Cortex of kidney (tissue), 1 donor: Measurements from ENCODE around the gene TTLL11.

Source experiments
- DNase-seq: peaks from one replicate; lab custom pipeline; 2025; lab: John Stamatoyannopoulos, UW

TTLL11 gene

GRCh38 chr9:121974421-121974820 lies 118.7 kb downstream of the TTLL11 start:
- no peak for DNase-seq

GRCh38 chr9:121972501-121972981 lies 120.6 kb downstream of the TTLL11 start:
- no peak for DNase-seq

GRCh38 chr9:121968056-121968455 lies 125.1 kb downstream of the TTLL11 start:
- no peak for DNase-seq

- DNase-seq: no peak
Measured at GRCh38 chr9:121966706-121967105, 126.4 kb downstream of the TTLL11 start.

- DNase-seq: no peak
Measured at GRCh38 chr9:121963528-121963995, 129.5 kb downstream of the TTLL11 start.

DNA sequence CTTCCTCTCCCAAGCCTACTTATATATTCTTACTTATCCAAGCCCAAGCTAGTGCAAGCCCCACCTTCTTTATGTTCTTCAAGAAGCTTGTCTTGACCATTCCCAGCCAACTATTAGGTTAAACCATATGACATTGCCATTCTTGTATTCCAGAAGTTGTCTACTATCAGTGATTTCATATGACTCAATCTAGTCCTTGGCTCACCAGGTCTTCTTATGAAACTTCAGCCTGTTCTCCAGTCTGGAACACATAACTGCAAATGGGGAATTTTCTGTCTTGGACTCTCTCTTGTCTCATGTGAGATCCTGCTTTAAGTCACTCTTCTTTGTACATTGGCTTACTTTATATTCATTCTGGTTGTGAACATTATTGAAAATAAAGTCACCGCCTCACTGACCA lies 130.7 kb downstream of the TTLL11 start:
- DNase-seq: no peak

DNA sequence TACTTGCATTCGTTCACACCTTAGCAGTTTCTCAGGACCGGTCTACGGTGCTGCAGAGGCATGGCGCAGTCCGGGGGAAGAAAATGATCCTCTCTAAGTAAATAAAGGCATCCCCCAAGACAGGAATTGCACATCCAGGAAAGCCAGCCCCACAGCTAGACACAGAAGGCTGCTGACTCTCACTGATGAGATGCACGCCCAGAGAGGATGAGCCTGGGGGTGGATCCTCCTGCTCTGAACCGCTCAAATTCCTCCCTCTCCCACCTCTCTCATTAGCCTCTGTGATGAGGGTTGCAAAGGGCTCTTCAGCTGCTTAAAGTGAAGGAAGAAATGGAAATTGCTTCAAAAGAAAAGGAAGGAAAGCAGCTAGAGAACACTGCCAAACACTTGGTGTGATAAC lies 132.4 kb downstream of the TTLL11 start:
- no peak for DNase-seq

GRCh38 chr9:121958530-121958929 lies 134.6 kb downstream of the TTLL11 start:
- no peak for DNase-seq

DNA sequence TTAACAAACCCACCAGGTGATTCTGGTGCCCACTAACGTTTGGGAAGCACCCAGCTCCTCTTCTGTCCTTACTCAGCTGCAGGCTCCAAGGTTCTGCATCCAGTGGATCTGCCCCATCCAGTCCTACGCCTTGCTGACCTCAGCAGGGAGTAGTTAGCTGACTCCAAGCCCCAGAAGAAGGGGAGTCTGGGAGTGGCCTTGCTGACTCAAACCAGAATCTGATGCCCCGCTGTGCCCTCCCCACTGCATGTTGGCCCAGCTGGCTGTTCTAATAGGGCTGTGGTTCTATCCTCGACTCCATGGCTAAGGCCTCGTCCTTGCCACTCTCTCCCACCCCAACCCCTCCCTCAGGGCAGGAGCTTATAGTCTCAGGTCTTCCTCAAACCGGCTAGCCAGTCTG lies 136.3 kb downstream of the TTLL11 start:
- no peak for DNase-seq

GRCh38 chr9:121955649-121956048 lies 137.5 kb downstream of the TTLL11 start:
- no peak for DNase-seq

DNA sequence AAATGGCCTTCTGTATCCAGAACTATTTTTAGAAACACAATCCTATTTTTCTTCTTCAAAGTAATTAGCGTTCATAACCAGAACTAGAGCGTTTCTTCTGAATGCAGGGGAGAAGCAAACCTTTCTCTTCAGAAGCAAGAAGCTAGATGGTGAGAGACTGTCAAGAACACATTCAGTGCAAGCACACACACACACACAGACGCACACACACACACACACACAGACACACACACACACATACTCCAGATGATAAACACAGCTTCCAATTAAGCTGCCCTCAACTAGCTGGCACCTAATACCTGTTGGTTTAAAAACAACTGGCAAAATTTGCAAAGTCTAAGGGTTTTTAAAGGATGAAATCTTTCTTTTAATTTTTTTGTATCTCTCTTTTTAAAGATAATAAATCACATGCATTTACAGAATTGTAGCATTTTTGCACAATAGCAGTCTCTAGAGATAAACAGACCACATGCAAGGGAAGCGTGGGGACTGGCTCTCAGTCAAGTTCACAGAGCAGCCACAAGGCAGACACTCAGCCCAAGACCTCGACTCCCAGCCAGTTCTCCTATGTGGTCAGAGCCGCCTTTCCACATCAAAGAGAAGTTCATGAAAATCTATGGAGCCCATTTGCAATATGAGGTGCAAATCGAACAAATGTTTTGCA lies 138.5 kb downstream of the TTLL11 start:
- DNase-seq: no peak

DNA sequence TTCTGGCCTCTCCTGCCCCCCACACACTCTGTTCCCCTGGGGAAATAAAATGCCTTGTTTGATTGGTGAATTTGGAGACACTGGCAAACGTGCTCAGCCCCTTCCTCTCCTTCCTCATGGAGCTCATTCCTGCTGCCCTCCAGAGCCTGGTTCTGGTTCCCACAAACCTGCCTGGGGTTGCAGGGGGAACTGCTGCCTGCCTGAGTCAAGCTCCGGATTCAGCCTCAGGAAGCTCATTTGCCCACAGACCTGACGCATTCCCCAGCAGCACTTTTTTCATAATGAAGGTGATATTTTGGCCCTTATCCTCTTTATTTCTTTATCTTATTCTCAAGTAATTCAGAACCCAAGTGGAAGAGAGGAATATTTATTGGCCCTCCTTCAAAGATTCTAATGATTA lies 140.5 kb downstream of the TTLL11 start:
- DNase-seq: no peak

- no peak for DNase-seq
Measured at GRCh38 chr9:121950866-121951265, 142.2 kb downstream of the TTLL11 start.

GRCh38 chr9:121950441-121950840 lies 142.7 kb downstream of the TTLL11 start:
- no peak for DNase-seq

GRCh38 chr9:121949766-121950165 lies 143.3 kb downstream of the TTLL11 start:
- DNase-seq: no peak

GRCh38 chr9:121949364-121949763 lies 143.7 kb downstream of the TTLL11 start:
- no peak for DNase-seq

- DNase-seq: no peak
Measured at GRCh38 chr9:121947775-121948174, 145.3 kb downstream of the TTLL11 start.

DNA sequence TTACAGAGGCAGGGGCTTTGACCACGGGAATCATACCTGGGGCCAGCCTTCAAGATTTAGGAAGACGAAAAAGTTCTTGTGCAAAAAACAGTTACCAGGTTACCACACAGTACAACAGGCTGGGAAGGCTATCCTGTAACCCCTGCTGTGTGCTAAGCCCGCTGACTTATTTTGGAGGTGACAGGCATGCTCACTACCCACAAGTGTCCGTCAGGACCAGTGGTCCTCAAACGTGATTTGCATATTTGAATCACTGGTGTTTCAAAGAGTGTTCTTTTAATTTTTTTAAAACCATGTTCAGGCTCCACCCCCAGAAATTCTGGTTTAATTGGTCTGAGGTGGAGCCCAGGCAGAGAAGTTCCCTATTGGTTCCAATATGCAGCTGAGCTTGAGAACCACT lies 146.6 kb downstream of the TTLL11 start:
- DNase-seq: no peak

- no peak for DNase-seq
Measured at GRCh38 chr9:121945849-121946248, 147.3 kb downstream of the TTLL11 start.

- no peak for DNase-seq
Measured at GRCh38 chr9:121945281-121945680, 147.8 kb downstream of the TTLL11 start.

GRCh38 chr9:121944711-121945191 lies 148.4 kb downstream of the TTLL11 start:
- no peak for DNase-seq

GRCh38 chr9:121943463-121943862 lies 149.6 kb downstream of the TTLL11 start:
- DNase-seq: no peak

GRCh38 chr9:121942866-121943382 lies 150.2 kb downstream of the TTLL11 start:
- no peak for DNase-seq

GRCh38 chr9:121942313-121942712 lies 150.8 kb downstream of the TTLL11 start:
- DNase-seq: no peak
